GM10266 (cell line): ENCODE data around the gene LARGE2.

Source experiments
- DNase-seq: peaks from one replicate; pipeline ENCODE4 v3.0.0; 2012; ENCODE audit errors: extremely low spot score
- TF ChIP-seq, protein P1 (sequence below): IDR thresholded peaks from 2 replicates; pipeline ENCODE4 v1.5.1; 2012; ENCODE audit warnings: mild to moderate bottlenecking, low read depth; ENCODE audit not compliant: control insufficient read depth, insufficient read depth; ENCODE audit errors: missing control alignments

LARGE2 gene

GRCh38 chr11:45931739-45932138, 9.3 kb downstream of the LARGE2 start:
- no peak for DNase-seq
- TF ChIP-seq, protein P1, sequence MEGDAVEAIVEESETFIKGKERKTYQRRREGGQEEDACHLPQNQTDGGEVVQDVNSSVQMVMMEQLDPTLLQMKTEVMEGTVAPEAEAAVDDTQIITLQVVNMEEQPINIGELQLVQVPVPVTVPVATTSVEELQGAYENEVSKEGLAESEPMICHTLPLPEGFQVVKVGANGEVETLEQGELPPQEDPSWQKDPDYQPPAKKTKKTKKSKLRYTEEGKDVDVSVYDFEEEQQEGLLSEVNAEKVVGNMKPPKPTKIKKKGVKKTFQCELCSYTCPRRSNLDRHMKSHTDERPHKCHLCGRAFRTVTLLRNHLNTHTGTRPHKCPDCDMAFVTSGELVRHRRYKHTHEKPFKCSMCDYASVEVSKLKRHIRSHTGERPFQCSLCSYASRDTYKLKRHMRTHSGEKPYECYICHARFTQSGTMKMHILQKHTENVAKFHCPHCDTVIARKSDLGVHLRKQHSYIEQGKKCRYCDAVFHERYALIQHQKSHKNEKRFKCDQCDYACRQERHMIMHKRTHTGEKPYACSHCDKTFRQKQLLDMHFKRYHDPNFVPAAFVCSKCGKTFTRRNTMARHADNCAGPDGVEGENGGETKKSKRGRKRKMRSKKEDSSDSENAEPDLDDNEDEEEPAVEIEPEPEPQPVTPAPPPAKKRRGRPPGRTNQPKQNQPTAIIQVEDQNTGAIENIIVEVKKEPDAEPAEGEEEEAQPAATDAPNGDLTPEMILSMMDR = no peak

- TF ChIP-seq, protein P1 = no peak
- no peak for DNase-seq
Observed at GRCh38 chr11:45932217-45932616, 9.8 kb downstream of the LARGE2 start.

DNA sequence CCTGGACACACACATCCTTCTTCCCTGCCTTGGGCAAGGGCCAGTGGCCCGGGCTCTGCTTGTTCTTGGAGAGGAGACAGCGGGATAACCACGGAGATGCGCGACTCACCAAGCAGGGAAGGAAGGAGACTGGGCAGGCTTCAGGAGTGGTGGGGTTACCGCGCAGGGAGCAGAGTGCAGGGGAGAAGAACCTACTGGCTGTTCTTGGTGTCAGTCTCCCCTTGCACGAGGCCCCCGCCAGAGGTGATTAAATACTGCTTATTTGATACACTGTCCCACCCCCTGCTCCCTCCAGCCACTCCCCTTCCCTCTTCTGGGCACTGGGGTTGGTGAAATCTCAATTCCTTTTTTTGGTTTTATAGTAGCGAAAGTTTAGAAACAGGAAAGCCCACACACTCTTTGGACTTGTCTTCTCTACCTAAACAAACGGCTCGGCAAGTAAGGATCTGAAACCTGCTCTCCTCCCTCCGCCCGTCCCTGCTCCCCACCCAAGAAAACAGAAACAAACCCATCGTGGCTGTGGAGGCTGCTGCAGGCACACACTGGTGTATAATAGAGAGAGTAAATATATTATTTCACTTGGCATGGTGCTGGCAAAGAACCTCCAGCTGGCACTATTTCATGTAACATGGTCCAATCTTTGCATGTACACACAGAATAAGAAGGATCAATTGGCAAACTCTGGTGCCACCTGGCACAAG, 10.8 kb downstream of the LARGE2 start:
- DNase-seq = no peak

GRCh38 chr11:45933846-45934579, 11.6 kb downstream of the LARGE2 start:
- TF ChIP-seq, protein P1 = no peak
- no peak for DNase-seq

More for the DNA sequence above, 10.8 kb downstream of the LARGE2 start:
- TF ChIP-seq, protein P1 = no peak

DNA sequence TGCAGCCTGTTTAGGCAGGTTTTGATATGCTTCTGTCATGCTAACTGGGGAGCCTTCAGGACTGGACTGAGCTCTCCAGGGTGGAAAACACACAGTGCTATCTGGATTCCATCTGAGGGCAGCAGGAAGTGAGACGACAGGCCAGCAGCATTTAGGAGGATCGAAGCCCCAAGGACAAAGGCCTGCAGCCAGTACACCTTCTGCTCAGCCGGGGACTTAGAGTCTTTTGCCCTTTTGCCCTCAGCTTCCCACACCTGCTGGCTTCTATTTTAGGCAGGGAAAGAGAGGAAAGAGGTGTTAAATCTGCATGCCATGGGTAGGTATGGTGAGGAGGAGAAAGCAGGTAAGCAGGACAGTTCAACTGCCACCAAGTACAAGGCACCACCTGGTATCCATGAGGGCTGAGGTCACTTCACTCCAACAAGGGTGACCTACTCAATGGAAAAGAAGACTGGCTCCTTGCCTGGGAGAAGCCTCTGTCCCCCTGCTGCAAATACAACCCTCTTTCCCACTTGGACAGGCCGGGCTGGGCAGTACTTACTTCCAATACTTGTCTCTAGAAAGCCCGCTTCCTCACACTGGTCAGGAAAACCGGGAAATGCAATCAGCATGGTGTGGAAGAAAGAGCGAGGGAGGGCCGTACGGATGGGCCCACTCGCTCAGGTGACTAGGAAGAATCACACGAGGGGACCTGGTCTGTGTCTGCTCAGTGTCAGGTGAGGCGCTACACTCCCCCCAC, 12.3 kb downstream of the LARGE2 start:
- DNase-seq = no peak
- TF ChIP-seq, protein P1 = no peak

- TF ChIP-seq, protein P1 = no peak
- DNase-seq = no peak
Observed at GRCh38 chr11:45935349-45936064, 13.1 kb downstream of the LARGE2 start.
